Activated naive CD4-positive, alpha-beta T cell treated with anti-CD3 and anti-CD28 coated beads for 36 hours (primary cell): ENCODE results near the gene MYF6. TPM values are rescaled to one million over a fixed set of nuclear protein-coding genes. Genes with fewer than 3 reads are reported as not detected.

ENCODE experiments used
- CTCF ChIA-PET: fragments of 350-600 bp; sonication (Branson Sonifier 250); formaldehyde crosslinking; loops from one replicate; lab custom pipeline; 2021; ENCODE audit warnings: antibody characterized with exemption; lab: Charles Lee
- DNase-seq: peaks from one replicate; pipeline ENCODE4 v3.0.0-alpha.2; 2020
- H3K27ac Mint-ChIP-seq: one replicate; pipeline ENCODE4 v1.8.0; 2021; ENCODE audit warnings: mild to moderate bottlenecking, mixed read lengths
- H3K27me3 Mint-ChIP-seq: one replicate; pipeline ENCODE4 v1.8.0; 2021; ENCODE audit warnings: low read depth, mixed read lengths
- H3K36me3 Mint-ChIP-seq: one replicate; pipeline ENCODE4 v1.8.0; 2021; ENCODE audit warnings: low read depth, mixed read lengths
- H3K4me1 Mint-ChIP-seq: one replicate; pipeline ENCODE4 v1.8.0; 2021; ENCODE audit warnings: low read depth, mixed read lengths
- H3K4me3 Mint-ChIP-seq: one replicate; pipeline ENCODE4 v1.8.0; 2021; ENCODE audit warnings: mild to moderate bottlenecking, moderate library complexity, mixed read lengths
- H3K9me3 Mint-ChIP-seq: one replicate; pipeline ENCODE4 v1.8.0; 2021; ENCODE audit warnings: mixed read lengths
- intact Hi-C: fragments of 100-400 bp; cut with micrococcal nuclease; formaldehyde crosslinking; loops from one replicate; pipeline ENCODE4 v1.15.1; 2023
- total RNA-seq, 2 experiments: library from RNA; stranded (reverse); gene quantifications; one replicate each; pipeline ENCODE4 v1.2.3, GENCODE V29; 2021

The MYF6 gene
- total RNA-seq, 2 experiments from 2014 or later: not detected

DNA sequence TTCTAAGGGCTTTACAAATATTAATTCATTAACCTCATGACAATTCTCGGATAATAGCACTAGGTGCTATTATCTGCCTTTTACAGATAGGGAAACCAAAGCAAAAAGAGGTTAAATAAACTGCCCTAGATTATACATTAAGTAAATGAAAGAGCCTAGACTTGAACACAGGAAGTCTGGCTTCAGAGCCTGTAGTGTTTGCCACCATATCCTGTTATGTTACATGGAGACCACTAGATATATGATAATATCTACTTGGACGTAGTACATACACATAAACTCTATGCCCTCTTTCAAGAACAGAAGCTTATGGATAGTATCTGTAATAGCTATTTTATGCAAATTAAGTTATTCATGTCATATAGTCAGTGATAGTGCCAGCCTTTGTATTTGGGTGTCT lies 16.9 kb upstream of the MYF6 start:
- Mint-ChIP-seq H3K4me1 (no peaks in the 10 kb centered on the region), H3K9me3 (peaks cover 1% of the 10 kb centered on the region), H3K4me3 (no peak overlapping the region), H3K36me3 (no peaks in the 10 kb centered on the region), H3K27ac (no peak overlapping the region), H3K27me3 (no peaks in the 10 kb centered on the region)
- no peak for DNase-seq
- CTCF ChIA-PET: no interaction called here
- intact Hi-C loops: no loop called here

DNA sequence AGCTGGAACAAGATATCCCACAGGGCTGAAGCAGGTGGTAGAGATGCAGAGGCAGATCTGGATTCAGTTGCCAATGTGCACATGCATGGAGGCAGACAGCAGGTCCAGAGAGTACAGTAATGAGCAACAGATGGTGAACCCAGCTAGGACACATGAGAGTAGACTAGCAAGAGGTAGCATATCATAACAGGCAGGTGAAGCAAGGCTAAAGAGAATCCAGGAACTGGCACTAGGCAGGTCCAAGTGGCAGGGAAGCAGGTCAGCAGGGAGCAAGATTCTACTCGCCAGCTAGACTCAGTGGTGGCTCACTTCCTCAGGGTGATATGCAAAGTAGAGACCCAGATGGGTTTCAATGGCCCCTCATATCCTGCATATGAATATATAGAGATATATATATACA lies 15.3 kb upstream of the MYF6 start:
- H3K9me3 Mint-ChIP-seq: no peaks in the 10 kb centered on the region
- CTCF ChIA-PET: no interaction called here
- no peaks in the 10 kb centered on the region for H3K27me3 Mint-ChIP-seq
- intact Hi-C loops: no loop called here
- no peak overlapping the region for H3K4me3 Mint-ChIP-seq
- H3K27ac Mint-ChIP-seq: no peak overlapping the region
- H3K36me3 Mint-ChIP-seq: no peaks in the 10 kb centered on the region
- DNase-seq: no peak
- H3K4me1 Mint-ChIP-seq: no peaks in the 10 kb centered on the region

DNA sequence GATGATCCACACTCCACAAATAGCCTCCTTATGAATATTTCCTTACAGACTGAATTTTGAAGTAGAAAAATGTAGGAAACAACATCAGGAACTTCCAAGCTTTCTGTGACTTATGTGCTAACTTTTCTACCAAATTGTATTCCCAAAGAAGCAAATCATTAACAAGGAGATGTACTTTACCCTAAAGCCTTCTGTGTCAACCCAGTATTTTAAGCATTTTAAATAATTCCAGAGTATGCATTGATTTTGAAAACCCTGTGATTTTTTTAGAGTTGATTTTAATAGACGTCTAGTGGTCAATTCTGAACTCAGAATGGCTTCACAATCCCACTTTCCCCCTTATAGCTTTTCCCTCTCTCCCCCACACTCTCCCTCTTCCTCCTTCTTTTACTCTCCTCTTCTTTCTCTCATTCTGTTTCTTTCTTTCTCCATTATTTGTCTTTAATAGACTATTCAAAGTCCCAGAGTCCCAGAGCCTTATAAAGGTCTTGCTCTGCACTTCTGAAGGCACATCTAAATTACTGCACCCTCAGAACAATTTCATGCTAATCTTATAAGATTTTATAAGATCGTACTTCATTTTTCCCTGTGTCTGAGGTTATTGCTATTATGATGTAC lies 10.1 kb upstream of the MYF6 start:
- CTCF ChIA-PET: no interaction called here
- Mint-ChIP-seq H3K27me3 (no peaks in the 10 kb centered on the region), H3K9me3 (no peaks in the 10 kb centered on the region), H3K27ac (no peak overlapping the region), H3K4me3 (no peak overlapping the region), H3K36me3 (no peaks in the 10 kb centered on the region), H3K4me1 (no peaks in the 10 kb centered on the region)
- intact Hi-C loops: no loop called here
- DNase-seq: no peak

DNA sequence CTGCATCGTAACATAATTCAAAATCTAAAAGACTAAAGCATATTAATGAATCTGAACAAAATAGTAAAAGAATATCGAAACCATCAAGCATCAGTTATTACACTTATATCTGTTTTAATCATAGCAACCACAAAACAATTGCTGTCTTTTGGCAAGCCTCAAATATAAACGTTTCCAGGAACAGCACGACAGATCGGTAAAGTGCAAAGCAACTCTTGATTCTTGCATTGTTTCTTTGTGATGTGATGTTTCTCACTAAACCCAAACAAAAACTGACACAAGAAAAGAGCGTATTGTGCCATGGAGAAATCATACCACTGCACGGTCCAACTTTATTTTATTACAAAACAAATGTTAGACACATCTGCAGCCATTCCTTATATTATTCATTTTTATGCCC lies 9.2 kb upstream of the MYF6 start:
- DNase-seq: no peak
- Mint-ChIP-seq H3K4me3 (no peak overlapping the region), H3K9me3 (peaks cover 2% of the 10 kb centered on the region), H3K27ac (no peak overlapping the region), H3K4me1 (no peaks in the 10 kb centered on the region), H3K27me3 (peaks cover 2% of the 10 kb centered on the region), H3K36me3 (no peaks in the 10 kb centered on the region)
- intact Hi-C loops: no loop called here
- CTCF ChIA-PET: no interaction called here

DNA sequence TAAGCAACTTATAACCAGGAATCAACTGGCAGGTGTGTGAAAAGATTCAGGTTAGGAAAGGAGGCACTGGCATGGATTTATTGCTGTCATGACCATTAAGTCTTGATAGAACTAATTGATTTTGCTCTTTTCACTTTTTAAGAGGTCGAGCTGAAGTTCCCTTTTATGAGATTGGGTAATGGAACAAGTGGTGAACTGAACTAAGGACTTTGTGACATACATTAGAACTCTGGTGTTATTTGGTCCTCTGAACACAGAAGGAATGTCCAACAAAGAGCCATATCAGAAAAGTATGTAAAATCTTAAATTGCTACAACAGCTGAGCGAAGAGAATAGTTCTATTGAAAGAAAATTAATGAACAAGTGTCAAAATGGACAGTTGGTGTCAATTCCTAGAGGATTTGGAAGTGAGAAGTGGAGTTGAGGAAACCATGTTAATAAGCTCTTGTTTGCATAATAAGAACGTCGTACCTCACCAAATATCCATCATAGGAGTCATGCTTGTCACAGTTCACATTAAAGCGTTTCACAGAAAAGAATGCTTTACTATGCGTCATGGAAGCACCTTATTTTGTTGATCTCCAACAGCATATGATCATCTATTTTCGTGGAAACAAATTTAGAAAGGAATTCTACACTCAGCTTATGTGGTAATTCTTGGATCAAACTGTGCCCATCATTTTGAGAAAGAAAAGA lies 8.4 kb upstream of the MYF6 start:
- no peaks in the 10 kb centered on the region for H3K36me3 Mint-ChIP-seq
- no peak for DNase-seq
- H3K27me3 Mint-ChIP-seq: peaks cover 3% of the 10 kb centered on the region
- CTCF ChIA-PET: interaction anchor here (0.6 kb wide), 1 partner anchor 14 kb away, joined by 3 read pairs; no protein-coding TSS in a partner anchor
- H3K27ac Mint-ChIP-seq: no peak overlapping the region
- intact Hi-C loops: no loop called here
- H3K4me3 Mint-ChIP-seq: no peak overlapping the region
- peaks cover 3% of the 10 kb centered on the region for H3K9me3 Mint-ChIP-seq
- no peaks in the 10 kb centered on the region for H3K4me1 Mint-ChIP-seq

DNA sequence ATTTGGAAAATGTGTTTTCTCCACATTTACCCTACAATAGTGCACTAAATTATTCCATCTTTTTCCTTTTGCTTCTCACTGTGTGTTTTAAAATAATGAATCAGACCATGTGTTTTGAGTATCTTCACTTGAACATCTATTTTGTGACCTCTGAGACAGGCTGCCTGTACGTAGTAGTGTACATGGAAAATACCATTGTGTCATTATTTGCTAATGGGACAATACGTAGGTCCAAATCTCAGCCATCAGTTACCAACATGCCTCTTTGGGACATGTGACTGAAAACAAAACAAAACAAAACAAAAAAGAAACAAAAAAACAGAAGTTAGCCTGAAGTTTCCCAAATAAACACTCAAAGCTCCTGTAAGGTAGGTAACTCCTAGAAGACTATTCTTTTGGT lies 7.1 kb upstream of the MYF6 start:
- CTCF ChIA-PET: no interaction called here
- intact Hi-C loops: no loop called here
- no peak for DNase-seq
- Mint-ChIP-seq H3K9me3 (peaks cover 3% of the 10 kb centered on the region), H3K36me3 (no peaks in the 10 kb centered on the region), H3K27ac (no peak overlapping the region), H3K4me1 (no peaks in the 10 kb centered on the region), H3K27me3 (peaks cover 3% of the 10 kb centered on the region), H3K4me3 (no peak overlapping the region)

DNA sequence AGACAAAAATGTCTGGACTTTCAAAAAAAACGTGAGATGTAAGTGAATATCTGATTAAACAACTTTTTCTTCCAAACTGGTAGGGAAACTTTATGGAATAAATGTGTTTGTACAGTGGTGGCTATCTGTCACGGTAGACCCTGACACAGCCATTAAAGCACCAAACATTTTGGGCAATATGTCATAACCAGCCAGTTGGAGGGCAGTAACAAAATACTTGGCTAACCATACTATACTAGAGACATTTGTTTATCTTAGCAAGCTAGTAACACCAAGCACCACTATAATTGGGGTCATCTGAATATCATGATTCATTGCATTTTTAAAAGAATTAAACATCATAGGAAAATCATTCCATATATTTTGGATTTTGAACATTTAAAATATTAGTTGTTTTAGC lies 6.0 kb upstream of the MYF6 start:
- no peak overlapping the region for H3K4me3 Mint-ChIP-seq
- H3K27ac Mint-ChIP-seq: no peak overlapping the region
- peaks cover 3% of the 10 kb centered on the region for H3K9me3 Mint-ChIP-seq
- peaks cover 8% of the 10 kb centered on the region for H3K27me3 Mint-ChIP-seq
- intact Hi-C loops: no loop called here
- H3K4me1 Mint-ChIP-seq: no peaks in the 10 kb centered on the region
- H3K36me3 Mint-ChIP-seq: no peaks in the 10 kb centered on the region
- CTCF ChIA-PET: no interaction called here
- no peak for DNase-seq

DNA sequence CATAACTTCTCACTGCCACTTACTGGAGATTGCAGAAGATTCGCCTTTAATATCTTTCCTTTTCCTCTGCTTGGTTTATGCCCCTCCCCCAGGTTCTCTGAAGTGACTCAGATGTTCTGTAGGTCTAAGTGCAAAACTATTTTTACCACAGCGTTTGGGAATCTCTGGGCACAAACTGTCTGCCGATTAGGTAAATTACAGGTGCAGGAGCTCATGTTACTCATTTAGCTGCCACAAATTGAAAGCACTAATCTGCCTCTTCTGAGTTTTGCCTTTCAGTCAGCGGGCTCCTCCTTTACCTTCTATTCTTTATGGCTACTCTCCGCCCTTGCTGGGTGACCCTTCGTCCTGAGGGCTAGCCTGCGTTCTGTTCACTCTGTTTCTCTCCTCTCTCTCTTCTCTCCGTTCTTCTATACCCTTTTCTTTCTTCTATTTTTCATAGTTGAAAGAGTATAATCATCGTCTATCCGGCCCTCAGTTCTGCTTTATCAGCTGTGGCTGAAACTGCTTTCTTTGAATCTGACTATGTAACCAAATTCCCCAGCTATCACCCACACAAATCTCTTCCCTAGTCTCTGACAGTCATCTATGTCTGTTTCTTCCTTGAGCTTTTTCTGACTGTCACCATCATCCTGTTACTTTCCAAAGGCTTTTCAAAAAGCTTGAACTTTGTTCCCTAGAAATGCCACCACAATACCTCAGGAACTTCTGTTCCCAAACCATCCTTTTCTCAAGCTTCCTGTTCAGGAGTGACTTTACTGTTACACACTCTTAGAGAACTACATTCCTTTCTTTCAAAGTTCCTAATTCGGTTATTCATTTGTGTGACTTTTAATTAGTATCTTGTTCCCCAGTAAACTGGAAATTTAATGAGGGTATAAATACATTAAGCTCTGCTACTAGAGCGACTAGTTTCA lies 4.3 kb upstream of the MYF6 start:
- H3K4me1 Mint-ChIP-seq: no peaks in the 10 kb centered on the region
- peaks cover 3% of the 10 kb centered on the region for H3K9me3 Mint-ChIP-seq
- CTCF ChIA-PET: interaction anchor here (0.7 kb wide), 1 partner anchor 569 kb away, joined by 3 read pairs; no protein-coding TSS in a partner anchor
- DNase-seq: no peak
- no peak overlapping the region for H3K27ac Mint-ChIP-seq
- H3K36me3 Mint-ChIP-seq: peaks cover 2% of the 10 kb centered on the region
- H3K4me3 Mint-ChIP-seq: no peak overlapping the region
- peaks cover 21% of the 10 kb centered on the region for H3K27me3 Mint-ChIP-seq
- intact Hi-C loops: no loop called here

DNA sequence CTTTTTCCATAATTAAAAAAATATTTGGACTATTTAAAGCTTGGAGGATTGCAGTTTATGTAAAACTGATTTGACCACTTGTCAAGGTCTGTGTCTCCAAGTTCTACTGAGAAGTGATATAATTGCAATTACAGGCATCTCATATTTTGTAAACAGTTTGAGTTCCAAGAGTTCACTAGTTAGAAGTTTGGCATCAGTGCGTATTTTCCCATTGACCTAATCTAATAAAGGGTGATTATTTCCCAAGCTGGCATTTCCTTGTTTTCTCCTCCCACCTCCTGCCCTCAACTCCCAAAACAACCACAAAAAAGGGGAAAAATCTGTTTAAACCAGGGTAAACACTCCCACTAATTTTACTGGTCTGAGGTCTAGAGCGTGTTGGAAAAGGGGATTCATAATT lies 3.0 kb upstream of the MYF6 start:
- intact Hi-C loops: no loop called here
- Mint-ChIP-seq H3K9me3 (peaks cover 3% of the 10 kb centered on the region), H3K27me3 (peaks cover 32% of the 10 kb centered on the region), H3K36me3 (peaks cover 2% of the 10 kb centered on the region), H3K27ac (no peak overlapping the region), H3K4me1 (no peaks in the 10 kb centered on the region), H3K4me3 (no peak overlapping the region)
- DNase-seq: no peak
- CTCF ChIA-PET: no interaction called here

DNA sequence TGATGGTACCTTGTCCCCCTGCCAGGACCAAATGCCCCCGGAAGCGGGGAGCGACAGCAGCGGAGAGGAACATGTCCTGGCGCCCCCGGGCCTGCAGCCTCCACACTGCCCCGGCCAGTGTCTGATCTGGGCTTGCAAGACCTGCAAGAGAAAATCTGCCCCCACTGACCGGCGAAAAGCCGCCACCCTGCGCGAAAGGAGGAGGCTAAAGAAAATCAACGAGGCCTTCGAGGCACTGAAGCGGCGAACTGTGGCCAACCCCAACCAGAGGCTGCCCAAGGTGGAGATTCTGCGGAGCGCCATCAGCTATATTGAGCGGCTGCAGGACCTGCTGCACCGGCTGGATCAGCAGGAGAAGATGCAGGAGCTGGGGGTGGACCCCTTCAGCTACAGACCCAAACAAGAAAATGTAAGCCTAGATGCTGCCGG lies 410 bp downstream of the MYF6 start:
- Mint-ChIP-seq H3K9me3 (peaks cover 3% of the 10 kb centered on the region), H3K36me3 (peaks cover 2% of the 10 kb centered on the region), H3K4me3 (no peak overlapping the region), H3K27me3 (peaks cover 45% of the 10 kb centered on the region), H3K4me1 (no peaks in the 10 kb centered on the region), H3K27ac (no peak overlapping the region)
- intact Hi-C loops: no loop called here
- CTCF ChIA-PET: no interaction called here
- no peak for DNase-seq

DNA sequence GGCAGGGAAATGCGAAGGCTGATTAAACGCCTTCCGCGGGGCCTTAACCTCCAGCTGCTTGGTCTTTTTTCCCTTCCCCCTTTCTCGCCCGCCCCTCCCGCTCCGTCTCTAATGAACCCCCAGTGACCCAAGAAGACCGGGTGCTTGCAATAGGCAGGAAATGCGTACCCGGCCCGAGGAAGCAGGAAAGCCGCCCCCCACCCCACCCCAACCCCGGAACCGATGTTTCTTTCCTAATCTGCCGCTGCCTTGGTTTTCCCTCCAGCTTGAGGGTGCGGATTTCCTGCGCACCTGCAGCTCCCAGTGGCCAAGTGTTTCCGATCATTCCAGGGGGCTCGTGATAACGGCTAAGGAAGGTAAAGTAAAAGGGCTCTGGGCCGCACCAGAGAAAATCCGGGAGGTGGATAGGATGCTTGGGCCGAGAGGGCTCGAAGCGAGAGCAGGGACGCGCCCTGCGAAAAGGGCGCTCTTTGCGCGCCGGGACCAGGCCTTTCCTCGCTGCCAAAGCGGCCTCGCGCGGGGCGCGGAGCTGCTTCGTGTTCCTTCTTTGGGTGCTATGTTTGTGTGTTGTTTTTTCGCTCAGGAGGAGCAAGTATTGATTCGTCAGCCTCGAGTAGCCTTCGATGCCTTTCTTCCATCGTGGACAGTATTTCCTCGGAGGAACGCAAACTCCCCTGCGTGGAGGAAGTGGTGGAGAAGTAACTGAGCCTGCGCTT lies 983 bp downstream of the MYF6 start:
- Mint-ChIP-seq H3K27ac (no peak overlapping the region), H3K36me3 (peaks cover 2% of the 10 kb centered on the region), H3K4me3 (no peak overlapping the region), H3K27me3 (peaks cover 44% of the 10 kb centered on the region), H3K9me3 (no peaks in the 10 kb centered on the region), H3K4me1 (no peaks in the 10 kb centered on the region)
- no peak for DNase-seq
- intact Hi-C loops: no loop called here
- CTCF ChIA-PET: no interaction called here

DNA sequence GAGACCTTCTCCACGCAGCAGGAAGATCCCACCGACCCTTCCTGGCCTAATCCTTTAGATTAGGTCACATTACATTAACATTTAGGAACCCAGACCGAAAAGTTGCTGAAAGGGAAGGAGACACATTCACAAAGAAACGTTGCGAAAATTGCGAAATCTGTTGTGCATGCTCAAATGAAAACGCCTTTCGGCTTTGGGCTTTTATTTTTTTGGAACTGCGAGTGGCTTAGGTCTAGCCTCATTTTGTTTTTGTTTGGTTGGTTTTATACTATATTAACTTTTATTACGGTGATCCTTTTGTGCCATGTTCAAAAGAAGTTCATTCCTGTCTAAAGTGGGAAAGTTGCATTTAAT lies 1.5 kb downstream of the MYF6 start:
- intact Hi-C loops: no loop called here
- Mint-ChIP-seq H3K27ac (no peak overlapping the region), H3K9me3 (no peaks in the 10 kb centered on the region), H3K36me3 (peaks cover 2% of the 10 kb centered on the region), H3K4me3 (no peak overlapping the region), H3K27me3 (peaks cover 48% of the 10 kb centered on the region), H3K4me1 (no peaks in the 10 kb centered on the region)
- DNase-seq: no peak
- CTCF ChIA-PET: no interaction called here
